Kidney (tissue), 14 donors: ENCODE measurements around the gene CAMTA1. TPM values are rescaled to one million over a fixed set of nuclear protein-coding genes. Genes with fewer than 3 reads are reported as not detected.

Experiments
- DNase-seq, 5 donors: peaks; one replicate each; pipeline ENCODE4 v3.0.0-alpha.2; 2013 to 2020
- FAIRE-seq: peaks from 2 replicates; lab custom pipeline; 2012; peaks lifted over from hg19 to GRCh38; lab: Jason Lieb, UNC
- H3K27ac ChIP-seq, 2 donors: one replicate each; pipeline ENCODE4 v1.7.0; 2013; ENCODE audit warnings: low read depth in 2 of 2, low read length in 2 of 2, inconsistent platforms in 1 of 2
- H3K27me3 ChIP-seq: one replicate; pipeline ENCODE4 v1.7.1; 2013; ENCODE audit warnings: low read length, inconsistent platforms; ENCODE audit not compliant: control insufficient read depth, insufficient read depth
- H3K36me3 ChIP-seq, 3 donors: one replicate each; pipeline versions ENCODE4 v1.7.0 to v1.7.1; 2013; ENCODE audit warnings: low read length in 3 of 3, control low read depth in 1 of 3, inconsistent platforms in 1 of 3; ENCODE audit not compliant: insufficient read depth in 3 of 3, control insufficient read depth in 2 of 3
- H3K4me1 ChIP-seq, 3 donors: one replicate each; pipeline versions ENCODE4 v1.7.0 to v1.7.1; 2013; ENCODE audit warnings: low read length in 3 of 3, inconsistent platforms in 1 of 3, low read depth in 1 of 3; ENCODE audit not compliant: control insufficient read depth in 2 of 3, insufficient read depth in 2 of 3
- H3K4me3 ChIP-seq, 3 donors: one replicate each; pipeline versions ENCODE4 v1.7.0 to v1.8.1; 2013; ENCODE audit warnings: low read length in 3 of 3, control low read depth in 1 of 3, inconsistent platforms in 1 of 3
- H3K9ac ChIP-seq, 3 donors: one replicate each; pipeline versions ENCODE4 v1.7.0 to v1.7.1; 2013; ENCODE audit warnings: low read length in 3 of 3, control low read depth in 1 of 3, inconsistent platforms in 1 of 3
- H3K9me3 ChIP-seq, 3 donors: one replicate each; pipeline versions ENCODE4 v1.7.0 to v1.7.1; 2013; ENCODE audit warnings: low read length in 3 of 3, control low read depth in 1 of 3, inconsistent platforms in 1 of 3; ENCODE audit not compliant: control insufficient read depth in 2 of 3, insufficient read depth in 1 of 3
- intact Hi-C: fragments of 100-400 bp; cut with DNase I; formaldehyde crosslinking; loops from one replicate; pipeline ENCODE4 v1.11.1; 2022
- polyA plus RNA-seq: library from polyadenylated mRNA; stranded (reverse); fragments of 350-450 nt; fragmentation: Illumina TruSeq; extraction: RNeasy Lipid Tissue Mini Kit (QIAGEN cat#74804); gene quantifications from one replicate; pipeline ENCODE4 v1.2.3, GENCODE V29; 2014; ENCODE audit warnings: low read depth, low replicate concordance; ENCODE audit not compliant: insufficient read depth
- total RNA-seq: library from RNA; stranded (reverse); fragmentation: NEBNext Ultra II Directional; extraction: Animal tissue kit (Norgen Biotek cat#: 25700); gene quantifications from one replicate; pipeline ENCODE4 v1.2.1, GENCODE V29; 2021
- TF ChIP-seq, protein P1 (sequence below): IDR thresholded peaks from 3 replicates; pipeline ENCODE4 v1.5.1; 2012; ENCODE audit warnings: mild to moderate bottlenecking, moderate library complexity, borderline replicate concordance; ENCODE audit not compliant: insufficient read depth; ENCODE audit errors: extremely low read depth
- donor health status: control.
- donor health status: control.
- donor health status: control.
- donor health status: control.
- donor health status: control.
- donor health status: DM: yes; HTN: yes; CAD: no.
- donor health status: Normal renal cell carcinoma (clear cell type).

Gene CAMTA1
- total and polyA plus RNA-seq, 2 donors from 2014 or later, result 79.0 to 170 TPM

DNA sequence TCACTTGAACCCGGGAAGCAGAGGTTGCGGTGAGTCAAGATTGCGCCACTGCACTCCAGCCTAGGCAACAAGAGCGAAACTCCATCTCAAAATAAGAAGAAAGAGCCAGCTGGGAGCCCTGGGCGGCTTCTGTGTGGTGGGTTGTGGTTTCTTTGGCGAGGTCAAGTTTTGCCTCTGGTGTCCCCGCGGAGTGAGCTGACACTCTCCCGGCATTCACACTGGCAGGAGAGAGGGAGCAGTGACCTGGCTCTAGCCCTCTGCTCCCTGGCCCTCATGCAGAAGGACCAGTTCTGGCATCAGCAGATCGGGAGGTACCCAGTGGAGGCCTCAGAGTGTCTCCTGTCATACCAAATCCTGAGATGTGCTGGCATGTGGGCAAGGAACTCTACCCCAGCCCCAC is 904.8 kb downstream of the CAMTA1 start:
- H3K27ac ChIP-seq, result no peak overlapping the region
- H3K4me1 ChIP-seq, result no peaks in the 10 kb centered on the region
- no peak overlapping the region for H3K4me3 ChIP-seq
- no peaks in the 10 kb centered on the region for H3K36me3 ChIP-seq
- DNase-seq (peak in 1 of 5 donors; percentile 17), FAIRE-seq (no peak)
- H3K9ac ChIP-seq, result no peak overlapping the region
- TF ChIP-seq, protein P1, sequence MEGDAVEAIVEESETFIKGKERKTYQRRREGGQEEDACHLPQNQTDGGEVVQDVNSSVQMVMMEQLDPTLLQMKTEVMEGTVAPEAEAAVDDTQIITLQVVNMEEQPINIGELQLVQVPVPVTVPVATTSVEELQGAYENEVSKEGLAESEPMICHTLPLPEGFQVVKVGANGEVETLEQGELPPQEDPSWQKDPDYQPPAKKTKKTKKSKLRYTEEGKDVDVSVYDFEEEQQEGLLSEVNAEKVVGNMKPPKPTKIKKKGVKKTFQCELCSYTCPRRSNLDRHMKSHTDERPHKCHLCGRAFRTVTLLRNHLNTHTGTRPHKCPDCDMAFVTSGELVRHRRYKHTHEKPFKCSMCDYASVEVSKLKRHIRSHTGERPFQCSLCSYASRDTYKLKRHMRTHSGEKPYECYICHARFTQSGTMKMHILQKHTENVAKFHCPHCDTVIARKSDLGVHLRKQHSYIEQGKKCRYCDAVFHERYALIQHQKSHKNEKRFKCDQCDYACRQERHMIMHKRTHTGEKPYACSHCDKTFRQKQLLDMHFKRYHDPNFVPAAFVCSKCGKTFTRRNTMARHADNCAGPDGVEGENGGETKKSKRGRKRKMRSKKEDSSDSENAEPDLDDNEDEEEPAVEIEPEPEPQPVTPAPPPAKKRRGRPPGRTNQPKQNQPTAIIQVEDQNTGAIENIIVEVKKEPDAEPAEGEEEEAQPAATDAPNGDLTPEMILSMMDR, result no peak
- H3K27me3 ChIP-seq, result no peaks in the 10 kb centered on the region
- H3K9me3 ChIP-seq, result peaks cover 0 to 9% (median 0%) of the 10 kb centered on the region in 3 donors
- intact Hi-C loops, result no loop called here

DNA sequence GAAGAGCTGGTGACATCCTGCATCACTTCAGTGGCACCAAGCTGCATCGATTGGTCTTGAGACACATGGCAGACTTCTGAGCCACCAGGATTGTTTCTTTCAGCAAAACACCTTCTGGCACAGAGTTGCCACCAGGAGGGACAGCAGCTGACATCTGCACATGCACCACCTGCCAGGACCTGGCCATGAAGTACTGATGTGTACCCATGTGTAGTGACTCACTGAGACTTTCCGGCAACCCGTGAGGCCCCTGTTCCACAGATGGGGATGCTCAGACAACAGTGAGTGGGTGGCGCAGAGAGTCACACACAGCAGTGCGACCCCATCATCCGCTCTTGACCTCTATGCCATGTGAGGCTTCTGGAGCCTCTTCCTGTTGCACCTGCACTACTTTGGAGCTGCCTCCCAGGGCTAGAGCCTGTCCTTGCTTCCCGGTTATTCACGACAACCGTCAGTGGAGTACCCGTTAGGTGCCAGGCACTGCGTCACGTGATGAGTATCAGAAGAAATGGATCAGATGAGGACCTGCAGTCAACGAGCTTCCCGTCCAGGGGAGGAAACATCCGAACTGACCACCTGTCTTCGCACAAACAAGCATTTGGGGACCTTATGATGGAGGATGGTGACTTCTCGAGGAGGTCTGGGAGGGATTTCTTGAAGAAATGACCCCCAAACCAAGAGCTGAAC is 905.4 kb downstream of the CAMTA1 start:
- FAIRE-seq, result no peak
- Histone ChIP-seq H3K4me3 (no peak overlapping the region), H3K4me1 (no peaks in the 10 kb centered on the region), H3K27me3 (no peaks in the 10 kb centered on the region), H3K9ac (no peak overlapping the region), H3K36me3 (no peaks in the 10 kb centered on the region), H3K9me3 (peaks cover 0 to 9% (median 0%) of the 10 kb centered on the region in 3 donors), H3K27ac (no peak overlapping the region)
- TF ChIP-seq, protein P1, result no peak
- peak in 1 of 5 donors; percentile 32 for DNase-seq
- intact Hi-C loops, result no loop called here

GRCh38 chr1:7691576-7691975 is 906.3 kb downstream of the CAMTA1 start:
- no peaks in the 10 kb centered on the region for H3K36me3 ChIP-seq
- no peak for FAIRE-seq

More at GRCh38 chr1:7691576-7691975, 906.3 kb downstream of the CAMTA1 start:
- no peak overlapping the region for H3K27ac ChIP-seq
- no peak overlapping the region for H3K9ac ChIP-seq
- TF ChIP-seq, protein P1, result no peak
- H3K4me3 ChIP-seq, result no peak overlapping the region
- DNase-seq, result no peak
- intact Hi-C loops, result no loop called here
- H3K27me3 ChIP-seq, result no peaks in the 10 kb centered on the region
- no peaks in the 10 kb centered on the region for H3K4me1 ChIP-seq
- peaks cover 0 to 9% (median 0%) of the 10 kb centered on the region in 3 donors for H3K9me3 ChIP-seq
